ENCODE measurements around the gene PDE4D. TPM values are rescaled to one million over a fixed set of nuclear protein-coding genes. Genes with fewer than 3 reads are reported as not detected.

The PDE4D gene
- total RNA-seq, 1 experiment from 2014 or later: 3.3 TPM

DNA sequence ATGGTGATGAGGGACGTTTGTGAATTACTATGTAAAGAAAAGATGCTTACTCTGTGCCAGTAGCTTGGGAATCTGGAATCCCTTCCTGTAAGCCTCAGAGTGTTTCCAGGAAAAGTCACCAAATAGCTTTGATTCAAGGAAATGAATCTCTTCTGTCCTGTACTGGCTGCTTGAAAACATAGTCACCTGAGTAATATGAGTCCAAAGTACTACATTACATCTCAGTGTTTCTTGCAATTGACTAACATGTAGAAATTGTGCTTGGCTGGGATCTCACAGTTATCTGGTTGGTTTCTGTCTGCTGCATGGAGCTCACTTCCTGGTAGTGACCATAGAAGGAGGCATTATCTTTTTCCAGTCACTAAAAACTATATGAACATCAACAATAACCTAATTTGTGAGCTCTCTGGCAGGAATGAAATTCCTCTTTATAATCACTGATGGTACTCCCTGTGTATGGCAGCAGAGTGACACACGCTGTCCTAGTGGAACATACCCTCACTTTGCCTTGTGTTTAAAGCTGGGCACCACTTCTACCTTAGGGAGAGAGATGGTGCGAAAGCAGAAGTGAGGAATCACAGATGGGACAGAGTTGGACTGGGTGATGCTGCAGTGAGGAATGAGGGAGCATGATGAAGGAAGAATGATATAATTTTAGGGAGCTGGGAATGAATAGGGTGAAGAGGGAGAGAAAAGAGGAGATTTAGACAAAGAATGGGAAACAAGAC, 742.2 kb downstream of the PDE4D start (continued):
- TF ChIP-seq, protein P1, sequence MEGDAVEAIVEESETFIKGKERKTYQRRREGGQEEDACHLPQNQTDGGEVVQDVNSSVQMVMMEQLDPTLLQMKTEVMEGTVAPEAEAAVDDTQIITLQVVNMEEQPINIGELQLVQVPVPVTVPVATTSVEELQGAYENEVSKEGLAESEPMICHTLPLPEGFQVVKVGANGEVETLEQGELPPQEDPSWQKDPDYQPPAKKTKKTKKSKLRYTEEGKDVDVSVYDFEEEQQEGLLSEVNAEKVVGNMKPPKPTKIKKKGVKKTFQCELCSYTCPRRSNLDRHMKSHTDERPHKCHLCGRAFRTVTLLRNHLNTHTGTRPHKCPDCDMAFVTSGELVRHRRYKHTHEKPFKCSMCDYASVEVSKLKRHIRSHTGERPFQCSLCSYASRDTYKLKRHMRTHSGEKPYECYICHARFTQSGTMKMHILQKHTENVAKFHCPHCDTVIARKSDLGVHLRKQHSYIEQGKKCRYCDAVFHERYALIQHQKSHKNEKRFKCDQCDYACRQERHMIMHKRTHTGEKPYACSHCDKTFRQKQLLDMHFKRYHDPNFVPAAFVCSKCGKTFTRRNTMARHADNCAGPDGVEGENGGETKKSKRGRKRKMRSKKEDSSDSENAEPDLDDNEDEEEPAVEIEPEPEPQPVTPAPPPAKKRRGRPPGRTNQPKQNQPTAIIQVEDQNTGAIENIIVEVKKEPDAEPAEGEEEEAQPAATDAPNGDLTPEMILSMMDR (IDR thresholded peaks at IDR 0.05): no peak
- TF ChIP-seq RORB (CRISPR knock-in tag; IDR thresholded peaks at IDR 0.05) (no peak), ESRRA (CRISPR knock-in tag; IDR thresholded peaks at IDR 0.05; ENCODE audit: borderline replicate concordance) (no peak)
- TF ChIP-seq, protein P2, sequence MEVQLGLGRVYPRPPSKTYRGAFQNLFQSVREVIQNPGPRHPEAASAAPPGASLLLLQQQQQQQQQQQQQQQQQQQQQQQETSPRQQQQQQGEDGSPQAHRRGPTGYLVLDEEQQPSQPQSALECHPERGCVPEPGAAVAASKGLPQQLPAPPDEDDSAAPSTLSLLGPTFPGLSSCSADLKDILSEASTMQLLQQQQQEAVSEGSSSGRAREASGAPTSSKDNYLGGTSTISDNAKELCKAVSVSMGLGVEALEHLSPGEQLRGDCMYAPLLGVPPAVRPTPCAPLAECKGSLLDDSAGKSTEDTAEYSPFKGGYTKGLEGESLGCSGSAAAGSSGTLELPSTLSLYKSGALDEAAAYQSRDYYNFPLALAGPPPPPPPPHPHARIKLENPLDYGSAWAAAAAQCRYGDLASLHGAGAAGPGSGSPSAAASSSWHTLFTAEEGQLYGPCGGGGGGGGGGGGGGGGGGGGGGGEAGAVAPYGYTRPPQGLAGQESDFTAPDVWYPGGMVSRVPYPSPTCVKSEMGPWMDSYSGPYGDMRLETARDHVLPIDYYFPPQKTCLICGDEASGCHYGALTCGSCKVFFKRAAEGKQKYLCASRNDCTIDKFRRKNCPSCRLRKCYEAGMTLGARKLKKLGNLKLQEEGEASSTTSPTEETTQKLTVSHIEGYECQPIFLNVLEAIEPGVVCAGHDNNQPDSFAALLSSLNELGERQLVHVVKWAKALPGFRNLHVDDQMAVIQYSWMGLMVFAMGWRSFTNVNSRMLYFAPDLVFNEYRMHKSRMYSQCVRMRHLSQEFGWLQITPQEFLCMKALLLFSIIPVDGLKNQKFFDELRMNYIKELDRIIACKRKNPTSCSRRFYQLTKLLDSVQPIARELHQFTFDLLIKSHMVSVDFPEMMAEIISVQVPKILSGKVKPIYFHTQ (CRISPR knock-in tag; IDR thresholded peaks at IDR 0.05): no peak

DNA sequence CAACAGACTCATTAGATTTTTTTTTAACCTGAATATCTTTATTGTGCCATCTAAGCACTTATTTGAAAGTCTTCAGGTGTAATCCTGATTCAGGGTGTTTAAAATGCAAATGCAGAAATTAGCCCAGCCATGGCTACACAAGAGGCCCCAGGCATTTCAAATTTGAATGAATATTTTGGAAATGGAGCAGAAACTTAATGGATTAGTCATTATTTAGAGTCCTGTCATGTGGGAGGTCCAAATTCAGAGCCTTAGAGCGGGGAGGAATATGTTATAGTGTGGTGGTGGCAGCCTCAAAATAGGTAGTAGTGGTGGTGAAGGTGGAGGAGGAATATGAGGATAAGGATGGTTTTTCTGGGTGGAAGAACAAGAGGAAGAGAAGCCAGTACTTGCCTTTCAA, 743.7 kb downstream of the PDE4D start:
- Mint-ChIP-seq H3K9me3 (peaks cover 4% of the 10 kb centered on the region), H3K36me3 (0 out of 2 replicates have a peak, but pooled peaks cover 3% of the 10 kb centered on the region), H3K4me3 (no peak overlapping the region), H3K27me3 (ENCODE audit: low read depth) (peaks cover 11% of the 10 kb centered on the region), H3K27ac (no peak overlapping the region; the same call in 1 of the 2 replicates), H3K4me1 (peaks cover 13% of the 10 kb centered on the region)
- ChIA-PET POLR2A (interaction anchor here (0.9 kb wide), 1 partner anchor 22 kb away, joined by 3 read pairs; no protein-coding TSS in a partner anchor), CTCF (no interaction called here)
- ATAC-seq: no peak
- DNase-seq (ENCODE audit: low spot score): no peak
- no peak for TF ChIP-seq NFATC4 (CRISPR knock-in tag; IDR thresholded peaks at IDR 0.05)
- TF ChIP-seq ZNF138 (CRISPR knock-in tag; conservative IDR thresholded peaks at IDR 0.05): no peak
- TF ChIP-seq, protein P3, sequence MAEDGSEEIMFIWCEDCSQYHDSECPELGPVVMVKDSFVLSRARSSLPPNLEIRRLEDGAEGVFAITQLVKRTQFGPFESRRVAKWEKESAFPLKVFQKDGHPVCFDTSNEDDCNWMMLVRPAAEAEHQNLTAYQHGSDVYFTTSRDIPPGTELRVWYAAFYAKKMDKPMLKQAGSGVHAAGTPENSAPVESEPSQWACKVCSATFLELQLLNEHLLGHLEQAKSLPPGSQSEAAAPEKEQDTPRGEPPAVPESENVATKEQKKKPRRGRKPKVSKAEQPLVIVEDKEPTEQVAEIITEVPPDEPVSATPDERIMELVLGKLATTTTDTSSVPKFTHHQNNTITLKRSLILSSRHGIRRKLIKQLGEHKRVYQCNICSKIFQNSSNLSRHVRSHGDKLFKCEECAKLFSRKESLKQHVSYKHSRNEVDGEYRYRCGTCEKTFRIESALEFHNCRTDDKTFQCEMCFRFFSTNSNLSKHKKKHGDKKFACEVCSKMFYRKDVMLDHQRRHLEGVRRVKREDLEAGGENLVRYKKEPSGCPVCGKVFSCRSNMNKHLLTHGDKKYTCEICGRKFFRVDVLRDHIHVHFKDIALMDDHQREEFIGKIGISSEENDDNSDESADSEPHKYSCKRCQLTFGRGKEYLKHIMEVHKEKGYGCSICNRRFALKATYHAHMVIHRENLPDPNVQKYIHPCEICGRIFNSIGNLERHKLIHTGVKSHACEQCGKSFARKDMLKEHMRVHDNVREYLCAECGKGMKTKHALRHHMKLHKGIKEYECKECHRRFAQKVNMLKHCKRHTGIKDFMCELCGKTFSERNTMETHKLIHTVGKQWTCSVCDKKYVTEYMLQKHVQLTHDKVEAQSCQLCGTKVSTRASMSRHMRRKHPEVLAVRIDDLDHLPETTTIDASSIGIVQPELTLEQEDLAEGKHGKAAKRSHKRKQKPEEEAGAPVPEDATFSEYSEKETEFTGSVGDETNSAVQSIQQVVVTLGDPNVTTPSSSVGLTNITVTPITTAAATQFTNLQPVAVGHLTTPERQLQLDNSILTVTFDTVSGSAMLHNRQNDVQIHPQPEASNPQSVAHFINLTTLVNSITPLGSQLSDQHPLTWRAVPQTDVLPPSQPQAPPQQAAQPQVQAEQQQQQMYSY (CRISPR knock-in tag; IDR thresholded peaks at IDR 0.05): no peak
- TF ChIP-seq, protein P4, sequence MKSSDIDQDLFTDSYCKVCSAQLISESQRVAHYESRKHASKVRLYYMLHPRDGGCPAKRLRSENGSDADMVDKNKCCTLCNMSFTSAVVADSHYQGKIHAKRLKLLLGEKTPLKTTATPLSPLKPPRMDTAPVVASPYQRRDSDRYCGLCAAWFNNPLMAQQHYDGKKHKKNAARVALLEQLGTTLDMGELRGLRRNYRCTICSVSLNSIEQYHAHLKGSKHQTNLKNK (CRISPR knock-in tag; IDR thresholded peaks at IDR 0.05): no peak
- TF ChIP-seq, protein P5, sequence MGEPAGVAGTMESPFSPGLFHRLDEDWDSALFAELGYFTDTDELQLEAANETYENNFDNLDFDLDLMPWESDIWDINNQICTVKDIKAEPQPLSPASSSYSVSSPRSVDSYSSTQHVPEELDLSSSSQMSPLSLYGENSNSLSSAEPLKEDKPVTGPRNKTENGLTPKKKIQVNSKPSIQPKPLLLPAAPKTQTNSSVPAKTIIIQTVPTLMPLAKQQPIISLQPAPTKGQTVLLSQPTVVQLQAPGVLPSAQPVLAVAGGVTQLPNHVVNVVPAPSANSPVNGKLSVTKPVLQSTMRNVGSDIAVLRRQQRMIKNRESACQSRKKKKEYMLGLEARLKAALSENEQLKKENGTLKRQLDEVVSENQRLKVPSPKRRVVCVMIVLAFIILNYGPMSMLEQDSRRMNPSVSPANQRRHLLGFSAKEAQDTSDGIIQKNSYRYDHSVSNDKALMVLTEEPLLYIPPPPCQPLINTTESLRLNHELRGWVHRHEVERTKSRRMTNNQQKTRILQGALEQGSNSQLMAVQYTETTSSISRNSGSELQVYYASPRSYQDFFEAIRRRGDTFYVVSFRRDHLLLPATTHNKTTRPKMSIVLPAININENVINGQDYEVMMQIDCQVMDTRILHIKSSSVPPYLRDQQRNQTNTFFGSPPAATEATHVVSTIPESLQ (CRISPR knock-in tag; IDR thresholded peaks at IDR 0.05): no peak
- TF ChIP-seq, protein P6, sequence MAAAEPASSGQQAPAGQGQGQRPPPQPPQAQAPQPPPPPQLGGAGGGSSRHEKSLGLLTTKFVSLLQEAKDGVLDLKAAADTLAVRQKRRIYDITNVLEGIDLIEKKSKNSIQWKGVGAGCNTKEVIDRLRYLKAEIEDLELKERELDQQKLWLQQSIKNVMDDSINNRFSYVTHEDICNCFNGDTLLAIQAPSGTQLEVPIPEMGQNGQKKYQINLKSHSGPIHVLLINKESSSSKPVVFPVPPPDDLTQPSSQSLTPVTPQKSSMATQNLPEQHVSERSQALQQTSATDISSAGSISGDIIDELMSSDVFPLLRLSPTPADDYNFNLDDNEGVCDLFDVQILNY (CRISPR knock-in tag; IDR thresholded peaks at IDR 0.05): no peak
- TF ChIP-seq, protein P7, sequence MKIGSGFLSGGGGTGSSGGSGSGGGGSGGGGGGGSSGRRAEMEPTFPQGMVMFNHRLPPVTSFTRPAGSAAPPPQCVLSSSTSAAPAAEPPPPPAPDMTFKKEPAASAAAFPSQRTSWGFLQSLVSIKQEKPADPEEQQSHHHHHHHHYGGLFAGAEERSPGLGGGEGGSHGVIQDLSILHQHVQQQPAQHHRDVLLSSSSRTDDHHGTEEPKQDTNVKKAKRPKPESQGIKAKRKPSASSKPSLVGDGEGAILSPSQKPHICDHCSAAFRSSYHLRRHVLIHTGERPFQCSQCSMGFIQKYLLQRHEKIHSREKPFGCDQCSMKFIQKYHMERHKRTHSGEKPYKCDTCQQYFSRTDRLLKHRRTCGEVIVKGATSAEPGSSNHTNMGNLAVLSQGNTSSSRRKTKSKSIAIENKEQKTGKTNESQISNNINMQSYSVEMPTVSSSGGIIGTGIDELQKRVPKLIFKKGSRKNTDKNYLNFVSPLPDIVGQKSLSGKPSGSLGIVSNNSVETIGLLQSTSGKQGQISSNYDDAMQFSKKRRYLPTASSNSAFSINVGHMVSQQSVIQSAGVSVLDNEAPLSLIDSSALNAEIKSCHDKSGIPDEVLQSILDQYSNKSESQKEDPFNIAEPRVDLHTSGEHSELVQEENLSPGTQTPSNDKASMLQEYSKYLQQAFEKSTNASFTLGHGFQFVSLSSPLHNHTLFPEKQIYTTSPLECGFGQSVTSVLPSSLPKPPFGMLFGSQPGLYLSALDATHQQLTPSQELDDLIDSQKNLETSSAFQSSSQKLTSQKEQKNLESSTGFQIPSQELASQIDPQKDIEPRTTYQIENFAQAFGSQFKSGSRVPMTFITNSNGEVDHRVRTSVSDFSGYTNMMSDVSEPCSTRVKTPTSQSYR (CRISPR knock-in tag; IDR thresholded peaks at IDR 0.05): no peak
